Measurements from ENCODE around the gene LSAMP.

DNA sequence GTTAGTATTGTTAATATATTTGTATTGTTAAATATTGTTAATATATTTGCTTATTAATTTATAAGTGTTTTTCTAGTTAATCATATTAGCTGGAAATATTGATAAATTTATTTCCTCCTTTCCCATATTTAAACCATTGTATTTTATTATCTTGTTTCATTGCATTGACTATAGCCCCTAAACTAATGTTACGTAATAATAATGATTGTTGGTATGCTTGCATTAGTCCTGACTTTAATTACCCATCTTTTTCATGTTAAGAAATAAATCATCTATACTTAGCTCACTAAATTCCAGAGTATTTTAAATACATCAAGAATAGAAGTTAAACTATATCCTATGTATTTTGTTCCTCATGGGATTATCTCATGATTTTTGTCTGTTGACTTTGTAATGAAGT lies 368.2 kb downstream of the LSAMP start:
- no peak for TF ChIP-seq CTCF (IDR thresholded peaks at IDR 0.05)
- no peak for TF ChIP-seq POLR2A (IDR thresholded peaks at IDR 0.05)

Data from lower leg skin (tissue), 3 donors.